HepG2 (cell line): ENCODE measurements around the gene ANG. TPM values are rescaled to one million over a fixed set of nuclear protein-coding genes. Genes with fewer than 3 reads are reported as not detected.

Experiments
- ATF5 ChIP-seq: sonication (generic); formaldehyde crosslinking; IDR thresholded peaks from 2 replicates; pipeline ENCODE4 v1.4.0; 2020; ENCODE audit warnings: mild to moderate bottlenecking, low read depth, missing genetic modification reagents
- IKZF1 ChIP-seq: fragments of 450-650 bp; IDR thresholded peaks from 2 replicates; pipeline ENCODE4 v1.7.1; 2016
- NCOA5 ChIP-seq: sonication (generic); formaldehyde crosslinking; IDR thresholded peaks from 2 replicates; pipeline ENCODE4 v1.4.0; 2020; ENCODE audit warnings: missing genetic modification reagents
- NFYC ChIP-seq: IDR thresholded peaks from 2 replicates; pipeline ENCODE4 v1.6.1; 2016; ENCODE audit warnings: missing genetic modification reagents, missing compliant biosample characterization
- POGK ChIP-seq: sonication (generic); formaldehyde crosslinking; conservative IDR thresholded peaks from 2 replicates; pipeline ENCODE4 v1.8.0; 2022; ENCODE audit warnings: mild to moderate bottlenecking, moderate library complexity, missing genetic modification reagents
- RXRB ChIP-seq: IDR thresholded peaks from 2 replicates; pipeline ENCODE4 v1.6.1; 2016; ENCODE audit warnings: borderline replicate concordance, missing genetic modification reagents, missing compliant biosample characterization
- ZBTB25 ChIP-seq: IDR thresholded peaks from 2 replicates; pipeline ENCODE4 v1.6.1; 2018; ENCODE audit warnings: missing genetic modification reagents
- ZIK1 ChIP-seq: sonication (generic); formaldehyde crosslinking; IDR thresholded peaks from 2 replicates; pipeline ENCODE4 v1.5.0; 2020; ENCODE audit warnings: mild to moderate bottlenecking, low read depth, missing genetic modification reagents, borderline replicate concordance
- ZMAT5 ChIP-seq: sonication (generic); formaldehyde crosslinking; IDR thresholded peaks from 2 replicates; pipeline ENCODE4 v1.5.0; 2020; ENCODE audit warnings: mild to moderate bottlenecking, low read depth, missing genetic modification reagents, borderline replicate concordance
- ZNF205 ChIP-seq: IDR thresholded peaks from 2 replicates; pipeline ENCODE4 v1.6.1; 2018; ENCODE audit warnings: missing biosample characterization, missing genetic modification reagents
- ZNF318 ChIP-seq: sonication (generic); formaldehyde crosslinking; IDR thresholded peaks from 2 replicates; pipeline ENCODE4 v1.4.0; 2020; ENCODE audit warnings: mild to moderate bottlenecking, missing genetic modification reagents
- ZNF335 ChIP-seq: sonication (generic); formaldehyde crosslinking; IDR thresholded peaks from 2 replicates; pipeline ENCODE4 v1.4.0; 2020; ENCODE audit warnings: missing genetic modification reagents
- ZNF33A ChIP-seq: sonication (generic); formaldehyde crosslinking; IDR thresholded peaks from 2 replicates; pipeline ENCODE4 v1.5.1; 2020; ENCODE audit warnings: missing genetic modification reagents, mild to moderate bottlenecking, moderate library complexity, borderline replicate concordance
- ZNF614 ChIP-seq: IDR thresholded peaks from 2 replicates; pipeline ENCODE4 v1.6.1; 2018; ENCODE audit warnings: missing biosample characterization, missing genetic modification reagents, inconsistent platforms, borderline replicate concordance
- ZNF883 ChIP-seq: sonication (generic); formaldehyde crosslinking; IDR thresholded peaks from 2 replicates; pipeline ENCODE4 v1.5.1; 2020; ENCODE audit warnings: mild to moderate bottlenecking, missing genetic modification reagents; ENCODE audit errors: not compliant biosample characterization
- ZSCAN31 ChIP-seq: sonication (generic); formaldehyde crosslinking; IDR thresholded peaks from 2 replicates; pipeline ENCODE4 v1.5.0; 2020; ENCODE audit warnings: low read depth, mild to moderate bottlenecking, missing genetic modification reagents
- ZSCAN9 ChIP-seq: IDR thresholded peaks from 2 replicates; pipeline ENCODE4 v1.6.1; 2016; ENCODE audit warnings: borderline replicate concordance
- polyA plus RNA-seq, 8 experiments: library from polyadenylated mRNA; depleted of rRNA in 3 of 8; stranded (reverse) in 7 of 8; unstranded in 1 of 8; fragments of >200 nt; fragmentation: Illumina TruSeq in 4 of 8; extraction: Trizol in 4 of 8; gene quantifications; 2 replicates each; pipeline versions ENCODE4 v1.2.1 to v1.2.3, GENCODE V29; 2011 to 2016; ENCODE audit warnings: low read depth in 4 of 8, missing spikeins in 1 of 8, mixed read lengths in 1 of 8; ENCODE audit not compliant: insufficient read depth in 1 of 8
- total RNA-seq, 5 experiments: library from RNA; depleted of rRNA; stranded (reverse); fragments of >200 nt; fragmentation: Illumina TruSeq; extraction: Trizol; gene quantifications; 2 replicates each; pipeline ENCODE4 v1.2.3, GENCODE V29; 2016; ENCODE audit warnings: low read depth in 1 of 5

Gene ANG
- total and polyA plus RNA-seq, 2 of the 13 experiments (the other 11 are each of a cell fraction or from before 2014, with no cell fraction given) = 83.6 to 401 TPM

GRCh38 chr14:20662968-20663732 lies 25.4 kb upstream of the ANG start (continued):
- TF ChIP-seq POGK (CRISPR knock-in tag) (no peak), ZNF33A (no peak), ZSCAN31 (CRISPR knock-in tag) (peak; percentile 65), IKZF1 (no peak), ZMAT5 (CRISPR knock-in tag) (no peak), ZBTB25 (CRISPR knock-in tag) (peak; percentile 63; the same call in 1 of the 2 replicates), ZNF335 (CRISPR knock-in tag) (0 out of 2 replicates have a peak, but pooled peaks have one; percentile 62), ZSCAN9 (no peak), ATF5 (CRISPR knock-in tag) (no peak), ZNF205 (CRISPR knock-in tag) (0 out of 2 replicates have a peak, but pooled peaks have one; percentile 52), NFYC (CRISPR knock-in tag) (0 out of 2 replicates have a peak, but pooled peaks have one; percentile 23), ZNF883 (CRISPR knock-in tag) (peak; percentile 46), RXRB (peak; percentile 55; the same call in 1 of the 2 replicates), ZNF614 (CRISPR knock-in tag) (0 out of 2 replicates have a peak, but pooled peaks have one; percentile 46), NCOA5 (CRISPR knock-in tag) (no peak), ZIK1 (CRISPR knock-in tag) (no peak), ZNF318 (no peak)
